ENCODE measurements around the gene ANK2. TPM values are rescaled to one million over a fixed set of nuclear protein-coding genes. Genes with fewer than 3 reads are reported as not detected.
A peak's percentile ranks its signal among the peaks of the same experiment; 100 is the strongest.

ANK2 gene
- total and polyA plus RNA-seq, 2 experiments from 2014 or later, result 7.7 to 40.4 TPM

- Mint-ChIP-seq H3K4me1 (peaks cover 2% of the 10 kb centered on the region; the same call in 1 of the 3 replicates), H3K9me3 (no peaks in the 10 kb centered on the region), H3K36me3 (ENCODE audit: low read depth) (no peaks in the 10 kb centered on the region; the same call in 2 of the 3 replicates), H3K27ac (no peak overlapping the region), H3K27me3 (ENCODE audit: insufficient read depth, low read depth, poor library complexity) (no peaks in the 10 kb centered on the region), H3K4me3 (no peak overlapping the region)
- H3K4me2 ChIP-seq, result no peak overlapping the region
- no peaks in the 10 kb centered on the region for H3K27me3 ChIP-seq (ENCODE audit: insufficient read depth)
- H3K4me3 ChIP-seq, result no peak overlapping the region
- no peaks in the 10 kb centered on the region for H3K4me1 ChIP-seq (ENCODE audit: insufficient read depth)
- no peaks in the 10 kb centered on the region for H3F3A ChIP-seq (replicated peaks; ENCODE audit: low read depth)
- no peak overlapping the region for H2AFZ ChIP-seq
- H3K9me2 ChIP-seq (ENCODE audit: insufficient read depth), result peaks cover 5% of the 10 kb centered on the region; the same call in 1 of the 2 replicates
- TF ChIP-seq ZNF331 (CRISPR knock-in tag; IDR thresholded peaks at IDR 0.05; ENCODE audit: low read depth) (no peak), EZH2 (IDR thresholded peaks at IDR 0.05; ENCODE audit: low read depth, unreplicated experiment) (no peak), EZH2phosphoT487 (IDR thresholded peaks at IDR 0.05; ENCODE audit: unreplicated experiment) (no peak), ETS1 (IDR thresholded peaks at IDR 0.05) (no peak), CREB1 (CRISPR knock-in tag; IDR thresholded peaks at IDR 0.05; ENCODE audit: low read depth) (no peak)
- H3K36me3 ChIP-seq (ENCODE audit: insufficient read depth), result no peaks in the 10 kb centered on the region
- H3K27ac ChIP-seq (ENCODE audit: low read depth), result no peak overlapping the region
- no peaks in the 10 kb centered on the region for H3K79me2 ChIP-seq (replicated peaks; ENCODE audit: insufficient read depth)
- no peak for ATAC-seq
- H4K20me1 ChIP-seq (replicated peaks; ENCODE audit: insufficient read depth), result no peaks in the 10 kb centered on the region
- DNase-seq (ENCODE audit: low spot score), result no peak
Measured at GRCh38 chr4:113040793-113041192, 8.7 kb upstream of the ANK2 start.

GRCh38 chr4:113042502-113042901, 7.0 kb upstream of the ANK2 start:
- H3K27ac ChIP-seq (ENCODE audit: low read depth), result no peak overlapping the region
- peaks cover 5% of the 10 kb centered on the region; the same call in 1 of the 2 replicates for H3K9me2 ChIP-seq (ENCODE audit: insufficient read depth)
- H3K27ac Mint-ChIP-seq, result no peak overlapping the region
- H3K79me2 ChIP-seq (replicated peaks; ENCODE audit: insufficient read depth), result no peaks in the 10 kb centered on the region
- DNase-seq (ENCODE audit: low spot score) (no peak), ATAC-seq (no peak)
- no peaks in the 10 kb centered on the region for H3K27me3 ChIP-seq (ENCODE audit: insufficient read depth)
- no peak overlapping the region for H2AFZ ChIP-seq
- H3K4me3 Mint-ChIP-seq, result no peak overlapping the region
- H3K4me2 ChIP-seq, result no peak overlapping the region
- no peaks in the 10 kb centered on the region for H3F3A ChIP-seq (replicated peaks; ENCODE audit: low read depth)
- H3K4me1 Mint-ChIP-seq, result peaks cover 6% of the 10 kb centered on the region; the same call in 2 of the 3 replicates
- no peak for TF ChIP-seq EZH2phosphoT487 (IDR thresholded peaks at IDR 0.05; ENCODE audit: unreplicated experiment)
- TF ChIP-seq CTCF (conservative IDR thresholded peaks at IDR 0.05; ENCODE audit: low read depth in 2 of 2), result peak in 1 of 2 experiments; percentile 35; a peak in 1 of 4 replicates
- TF ChIP-seq EZH2 (IDR thresholded peaks at IDR 0.05; ENCODE audit: low read depth, unreplicated experiment), result no peak
- H3K27me3 Mint-ChIP-seq (ENCODE audit: insufficient read depth, low read depth, poor library complexity), result peaks cover 2% of the 10 kb centered on the region
- no peaks in the 10 kb centered on the region for H3K9me3 Mint-ChIP-seq
- no peaks in the 10 kb centered on the region for H3K4me1 ChIP-seq (ENCODE audit: insufficient read depth)
- no peaks in the 10 kb centered on the region for H3K36me3 Mint-ChIP-seq (ENCODE audit: low read depth)
- no peaks in the 10 kb centered on the region for H3K36me3 ChIP-seq (ENCODE audit: insufficient read depth)
- H3K4me3 ChIP-seq, result no peak overlapping the region
- H4K20me1 ChIP-seq (replicated peaks; ENCODE audit: insufficient read depth), result no peaks in the 10 kb centered on the region

GRCh38 chr4:113043591-113043990, 5.9 kb upstream of the ANK2 start:
- Histone ChIP-seq H3K4me2 (no peak overlapping the region), H3K27me3 (ENCODE audit: insufficient read depth) (no peaks in the 10 kb centered on the region), H3K27ac (ENCODE audit: low read depth) (no peak overlapping the region), H2AFZ (no peak overlapping the region), H4K20me1 (replicated peaks; ENCODE audit: insufficient read depth) (no peaks in the 10 kb centered on the region), H3F3A (replicated peaks; ENCODE audit: low read depth) (no peaks in the 10 kb centered on the region), H3K36me3 (ENCODE audit: insufficient read depth) (no peaks in the 10 kb centered on the region), H3K79me2 (replicated peaks; ENCODE audit: insufficient read depth) (no peaks in the 10 kb centered on the region), H3K4me3 (no peak overlapping the region), H3K4me1 (ENCODE audit: insufficient read depth) (no peaks in the 10 kb centered on the region), H3K9me2 (ENCODE audit: insufficient read depth) (peaks cover 5% of the 10 kb centered on the region; the same call in 1 of the 2 replicates)
- no peak overlapping the region for H3K4me3 Mint-ChIP-seq
- peaks cover 8% of the 10 kb centered on the region; the same call in 2 of the 3 replicates for H3K4me1 Mint-ChIP-seq
- H3K27ac Mint-ChIP-seq, result no peak overlapping the region
- H3K27me3 Mint-ChIP-seq (ENCODE audit: insufficient read depth, low read depth, poor library complexity), result peaks cover 2% of the 10 kb centered on the region
- no peaks in the 10 kb centered on the region for H3K9me3 Mint-ChIP-seq
- H3K36me3 Mint-ChIP-seq (ENCODE audit: low read depth), result no peaks in the 10 kb centered on the region
- ATAC-seq (no peak), DNase-seq (ENCODE audit: low spot score) (no peak)
- no peak for TF ChIP-seq ZNF331 (CRISPR knock-in tag; IDR thresholded peaks at IDR 0.05; ENCODE audit: low read depth)
- no peak for TF ChIP-seq ETS1 (IDR thresholded peaks at IDR 0.05)
